Prostate gland (tissue), 2 donors: ENCODE results near the gene LAX1.

ENCODE experiments used
- CTCF ChIP-seq, 4 experiments: fragments of 200-600 bp in 2 of 4; fragments of 450-650 bp in 2 of 4; sonication (generic) in 2 of 4; IDR thresholded peaks; 1 replicate in 3 of 4; 2 replicates in 1 of 4; pipeline ENCODE4 v1.5.1; 2016 to 2019; ENCODE audit warnings: antibody characterized with exemption in 4 of 4, mild to moderate bottlenecking in 2 of 4, moderate library complexity in 2 of 4
- POLR2A ChIP-seq: fragments of 450-650 bp; IDR thresholded peaks from one replicate; pipeline ENCODE4 v1.6.1; 2016; ENCODE audit warnings: antibody characterized with exemption, mild to moderate bottlenecking
- POLR2AphosphoS5 ChIP-seq: sonication (generic); formaldehyde crosslinking; IDR thresholded peaks from one replicate; pipeline ENCODE4 v1.6.1; 2017; ENCODE audit warnings: antibody characterized with exemption

GRCh38 chr1:203764105-203765028 lies 616 bp upstream of the LAX1 start:
- TF ChIP-seq POLR2A, result no peak
- no peak for TF ChIP-seq CTCF (IDR thresholded peaks at IDR 0.05)
- TF ChIP-seq POLR2AphosphoS5, result no peak
